Neural cell (in vitro differentiated cells): Measurements from ENCODE around the gene FBXL17. TPM values are rescaled to one million over a fixed set of nuclear protein-coding genes. Genes with fewer than 3 reads are reported as not detected.

Experiments used
- H2AFZ ChIP-seq: fragments of 200-600, 300-800 bp; sonication (generic), shearing (Covaris generic); 2 replicates; pipeline ENCODE4 v1.6.0; 2014; ENCODE audit warnings: low read depth, mild to moderate bottlenecking, antibody characterized with exemption, low read length, moderate library complexity
- H3F3A ChIP-seq: fragments of 200-600 bp; shearing (Covaris generic); 2 replicates; pipeline ENCODE4 v1.6.1; 2016; ENCODE audit warnings: mild to moderate bottlenecking, moderate library complexity, mixed read lengths, antibody characterized with exemption, low read length; ENCODE audit not compliant: insufficient read depth, poor library complexity, severe bottlenecking
- H3K27ac ChIP-seq: fragments of 200-600, 300-800 bp; sonication (generic), shearing (Covaris generic); 2 replicates; pipeline ENCODE4 v1.5.1; 2014; ENCODE audit warnings: mild to moderate bottlenecking, low read length, moderate library complexity
- H3K27me3 ChIP-seq: fragments of 300-800, 200-600 bp; sonication (generic), shearing (Covaris generic); 2 replicates; pipeline ENCODE4 v1.6.0; 2014; ENCODE audit warnings: mild to moderate bottlenecking, low read depth, low read length, moderate library complexity; ENCODE audit not compliant: insufficient read depth
- H3K36me3 ChIP-seq: fragments of 300-800, 200-600 bp; sonication (generic), shearing (Covaris generic); 2 replicates; pipeline ENCODE4 v1.5.1; 2014; ENCODE audit warnings: mild to moderate bottlenecking, antibody characterized with exemption, low read length, moderate library complexity; ENCODE audit not compliant: insufficient read depth
- H3K4me2 ChIP-seq: fragments of 300-800, 200-600 bp; sonication (generic), shearing (Covaris generic); 2 replicates; pipeline ENCODE4 v1.6.0; 2014; ENCODE audit warnings: mild to moderate bottlenecking, low read length
- H3K4me3 ChIP-seq: fragments of 300-800, 200-600 bp; sonication (generic), shearing (Covaris generic); 2 replicates; pipeline ENCODE4 v1.5.1; 2014; ENCODE audit warnings: mild to moderate bottlenecking, low read length, moderate library complexity
- H3K79me2 ChIP-seq: fragments of 200-600 bp; shearing (Covaris generic); replicated peaks from 2 replicates; pipeline ENCODE4 v1.6.0; 2014; ENCODE audit warnings: mild to moderate bottlenecking, low read length, moderate library complexity; ENCODE audit not compliant: insufficient read depth
- H3K9ac ChIP-seq: fragments of 300-800, 200-600 bp; sonication (generic), shearing (Covaris generic); 2 replicates; pipeline ENCODE4 v1.6.1; 2016; ENCODE audit warnings: mild to moderate bottlenecking, low read length, mixed read lengths
- H3K9me2 ChIP-seq: fragments of 200-600 bp; shearing (Covaris generic); 2 replicates; pipeline ENCODE4 v1.6.1; 2016; ENCODE audit warnings: mild to moderate bottlenecking, low read length, mixed read lengths; ENCODE audit not compliant: insufficient read depth
- H3K9me3 ChIP-seq: fragments of 200-600, 300-800 bp; sonication (generic), shearing (Covaris generic); 2 replicates; pipeline ENCODE4 v1.6.1; 2016; ENCODE audit warnings: mild to moderate bottlenecking, mixed run types, low read length, moderate library complexity, mixed read lengths
- H4K20me1 ChIP-seq: fragments of 200-600 bp; shearing (Covaris generic); 2 replicates; pipeline ENCODE4 v1.6.1; 2016; ENCODE audit warnings: mild to moderate bottlenecking, mixed run types; ENCODE audit not compliant: insufficient read depth
- EP300 ChIP-seq: fragments of 450-650 bp; conservative IDR thresholded peaks from 2 replicates; pipeline ENCODE4 v1.6.1; 2014; ENCODE audit warnings: antibody characterized with exemption, mild to moderate bottlenecking, moderate library complexity; ENCODE audit not compliant: poor library complexity, severe bottlenecking
- EZH2 ChIP-seq: fragments of 200-600, 300-800 bp; shearing (Covaris generic), sonication (generic); IDR thresholded peaks from 2 replicates; pipeline ENCODE4 v1.6.1; 2014; ENCODE audit warnings: antibody characterized with exemption, low read length, borderline replicate concordance, mild to moderate bottlenecking; ENCODE audit not compliant: insufficient read depth, poor library complexity, severe bottlenecking
- MXI1 ChIP-seq: fragments of 450-650 bp; conservative IDR thresholded peaks from 2 replicates; pipeline ENCODE4 v1.6.1; 2014; ENCODE audit warnings: antibody characterized with exemption, mild to moderate bottlenecking; ENCODE audit not compliant: poor library complexity, severe bottlenecking
- POLR2AphosphoS5 ChIP-seq: IDR thresholded peaks from 2 replicates; pipeline ENCODE4 v1.6.1; 2012
- RAD21 ChIP-seq: fragments of 450-650 bp; conservative IDR thresholded peaks from 2 replicates; pipeline ENCODE4 v1.6.1; 2014; ENCODE audit warnings: antibody characterized with exemption, mild to moderate bottlenecking, moderate library complexity
- SMC3 ChIP-seq: fragments of 450-650 bp; conservative IDR thresholded peaks from 2 replicates; pipeline ENCODE4 v1.6.1; 2014; ENCODE audit warnings: antibody characterized with exemption, mild to moderate bottlenecking, moderate library complexity; ENCODE audit not compliant: poor library complexity
- TAF1 ChIP-seq: IDR thresholded peaks from 2 replicates; pipeline ENCODE4 v1.6.1; 2012; ENCODE audit warnings: low read depth
- polyA plus RNA-seq: library from polyadenylated mRNA; depleted of rRNA; stranded (reverse); fragments of >200 nt; gene quantifications from 2 replicates; pipeline ENCODE4 v1.2.3, GENCODE V29; 2014
- TF ChIP-seq, protein P1 (sequence below): fragments of 450-650 bp; IDR thresholded peaks from 2 replicates; pipeline ENCODE4 v1.5.1; 2014; ENCODE audit warnings: antibody characterized with exemption, mild to moderate bottlenecking, moderate library complexity; ENCODE audit not compliant: poor library complexity, severe bottlenecking
- TF ChIP-seq, protein P2 (sequence below): IDR thresholded peaks from 2 replicates; pipeline ENCODE4 v1.6.1; 2012; ENCODE audit warnings: borderline replicate concordance

Gene FBXL17
- polyA plus RNA-seq, 1 donor from 2014 or later, result 19.6 TPM

DNA sequence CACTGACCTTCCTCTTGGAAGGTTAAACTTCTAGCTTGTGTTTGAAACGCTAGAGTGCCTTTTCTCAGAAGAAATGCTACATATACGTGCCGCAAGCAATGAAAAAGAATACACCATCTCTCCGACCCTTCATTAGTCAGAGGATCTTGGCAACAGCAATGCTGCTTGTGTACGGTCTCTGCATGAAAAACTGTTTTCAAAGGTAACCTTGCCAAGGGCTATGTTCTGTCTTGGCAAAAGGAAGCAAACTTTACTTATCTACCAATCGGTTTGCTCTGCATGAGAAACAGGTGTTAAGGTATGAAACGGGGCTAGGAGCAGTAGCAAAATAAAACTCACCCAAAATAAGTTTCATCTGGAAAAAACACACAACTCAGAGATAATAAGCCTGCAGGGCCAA lies 297.8 kb downstream of the FBXL17 start:
- H3K9me3 ChIP-seq, result no peaks in the 10 kb centered on the region
- no peaks in the 10 kb centered on the region for H3K27me3 ChIP-seq
- H3K4me3 ChIP-seq, result no peak overlapping the region
- no peaks in the 10 kb centered on the region for H3K36me3 ChIP-seq
- no peak overlapping the region for H3K4me2 ChIP-seq
- H4K20me1 ChIP-seq, result no peaks in the 10 kb centered on the region
- H3K79me2 ChIP-seq, result no peaks in the 10 kb centered on the region
- no peaks in the 10 kb centered on the region for H3F3A ChIP-seq
- H3K27ac ChIP-seq, result no peak overlapping the region
- H3K9me2 ChIP-seq, result no peaks in the 10 kb centered on the region
- no peak overlapping the region for H2AFZ ChIP-seq
- TF ChIP-seq MXI1, result no peak
- no peak for TF ChIP-seq SMC3
- TF ChIP-seq POLR2AphosphoS5, result no peak
- H3K9ac ChIP-seq, result no peak overlapping the region

DNA sequence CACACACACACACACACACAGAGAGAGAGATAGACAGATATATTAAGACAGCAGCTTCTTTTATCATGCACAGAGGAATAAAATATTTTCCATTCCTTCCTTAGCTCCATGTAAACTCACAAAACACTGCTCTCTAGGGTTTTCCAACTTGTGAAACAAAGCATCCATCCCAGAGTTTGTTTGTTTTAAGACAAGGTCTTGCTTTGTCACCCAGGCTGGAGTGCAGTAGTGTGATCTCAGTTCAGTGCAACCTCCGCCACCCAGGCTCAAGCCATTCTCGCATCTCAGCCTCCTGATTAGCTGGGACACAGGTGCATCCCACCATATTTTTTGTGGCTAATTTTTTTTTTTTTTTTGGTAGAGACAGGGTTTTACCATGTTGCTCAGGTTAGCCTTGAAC lies 298.7 kb downstream of the FBXL17 start:
- H3K27ac ChIP-seq, result no peak overlapping the region
- H3K4me3 ChIP-seq, result no peak overlapping the region
- H3K9ac ChIP-seq, result no peak overlapping the region
- no peaks in the 10 kb centered on the region for H3F3A ChIP-seq
- no peaks in the 10 kb centered on the region for H3K9me3 ChIP-seq
- no peaks in the 10 kb centered on the region for H3K36me3 ChIP-seq
- no peak overlapping the region for H3K4me2 ChIP-seq
- H3K79me2 ChIP-seq, result no peaks in the 10 kb centered on the region
- H3K27me3 ChIP-seq, result no peaks in the 10 kb centered on the region
- no peaks in the 10 kb centered on the region for H3K9me2 ChIP-seq
- H4K20me1 ChIP-seq, result no peaks in the 10 kb centered on the region
- no peak overlapping the region for H2AFZ ChIP-seq
- no peak for TF ChIP-seq MXI1
- TF ChIP-seq, protein P1, sequence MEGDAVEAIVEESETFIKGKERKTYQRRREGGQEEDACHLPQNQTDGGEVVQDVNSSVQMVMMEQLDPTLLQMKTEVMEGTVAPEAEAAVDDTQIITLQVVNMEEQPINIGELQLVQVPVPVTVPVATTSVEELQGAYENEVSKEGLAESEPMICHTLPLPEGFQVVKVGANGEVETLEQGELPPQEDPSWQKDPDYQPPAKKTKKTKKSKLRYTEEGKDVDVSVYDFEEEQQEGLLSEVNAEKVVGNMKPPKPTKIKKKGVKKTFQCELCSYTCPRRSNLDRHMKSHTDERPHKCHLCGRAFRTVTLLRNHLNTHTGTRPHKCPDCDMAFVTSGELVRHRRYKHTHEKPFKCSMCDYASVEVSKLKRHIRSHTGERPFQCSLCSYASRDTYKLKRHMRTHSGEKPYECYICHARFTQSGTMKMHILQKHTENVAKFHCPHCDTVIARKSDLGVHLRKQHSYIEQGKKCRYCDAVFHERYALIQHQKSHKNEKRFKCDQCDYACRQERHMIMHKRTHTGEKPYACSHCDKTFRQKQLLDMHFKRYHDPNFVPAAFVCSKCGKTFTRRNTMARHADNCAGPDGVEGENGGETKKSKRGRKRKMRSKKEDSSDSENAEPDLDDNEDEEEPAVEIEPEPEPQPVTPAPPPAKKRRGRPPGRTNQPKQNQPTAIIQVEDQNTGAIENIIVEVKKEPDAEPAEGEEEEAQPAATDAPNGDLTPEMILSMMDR, result no peak
- no peak for TF ChIP-seq RAD21
- no peak for TF ChIP-seq TAF1
- no peak for TF ChIP-seq SMC3
- no peak for TF ChIP-seq EP300
- TF ChIP-seq EZH2, result no peak
- no peak for TF ChIP-seq POLR2AphosphoS5
- TF ChIP-seq, protein P2, sequence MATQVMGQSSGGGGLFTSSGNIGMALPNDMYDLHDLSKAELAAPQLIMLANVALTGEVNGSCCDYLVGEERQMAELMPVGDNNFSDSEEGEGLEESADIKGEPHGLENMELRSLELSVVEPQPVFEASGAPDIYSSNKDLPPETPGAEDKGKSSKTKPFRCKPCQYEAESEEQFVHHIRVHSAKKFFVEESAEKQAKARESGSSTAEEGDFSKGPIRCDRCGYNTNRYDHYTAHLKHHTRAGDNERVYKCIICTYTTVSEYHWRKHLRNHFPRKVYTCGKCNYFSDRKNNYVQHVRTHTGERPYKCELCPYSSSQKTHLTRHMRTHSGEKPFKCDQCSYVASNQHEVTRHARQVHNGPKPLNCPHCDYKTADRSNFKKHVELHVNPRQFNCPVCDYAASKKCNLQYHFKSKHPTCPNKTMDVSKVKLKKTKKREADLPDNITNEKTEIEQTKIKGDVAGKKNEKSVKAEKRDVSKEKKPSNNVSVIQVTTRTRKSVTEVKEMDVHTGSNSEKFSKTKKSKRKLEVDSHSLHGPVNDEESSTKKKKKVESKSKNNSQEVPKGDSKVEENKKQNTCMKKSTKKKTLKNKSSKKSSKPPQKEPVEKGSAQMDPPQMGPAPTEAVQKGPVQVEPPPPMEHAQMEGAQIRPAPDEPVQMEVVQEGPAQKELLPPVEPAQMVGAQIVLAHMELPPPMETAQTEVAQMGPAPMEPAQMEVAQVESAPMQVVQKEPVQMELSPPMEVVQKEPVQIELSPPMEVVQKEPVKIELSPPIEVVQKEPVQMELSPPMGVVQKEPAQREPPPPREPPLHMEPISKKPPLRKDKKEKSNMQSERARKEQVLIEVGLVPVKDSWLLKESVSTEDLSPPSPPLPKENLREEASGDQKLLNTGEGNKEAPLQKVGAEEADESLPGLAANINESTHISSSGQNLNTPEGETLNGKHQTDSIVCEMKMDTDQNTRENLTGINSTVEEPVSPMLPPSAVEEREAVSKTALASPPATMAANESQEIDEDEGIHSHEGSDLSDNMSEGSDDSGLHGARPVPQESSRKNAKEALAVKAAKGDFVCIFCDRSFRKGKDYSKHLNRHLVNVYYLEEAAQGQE, result no peak

DNA sequence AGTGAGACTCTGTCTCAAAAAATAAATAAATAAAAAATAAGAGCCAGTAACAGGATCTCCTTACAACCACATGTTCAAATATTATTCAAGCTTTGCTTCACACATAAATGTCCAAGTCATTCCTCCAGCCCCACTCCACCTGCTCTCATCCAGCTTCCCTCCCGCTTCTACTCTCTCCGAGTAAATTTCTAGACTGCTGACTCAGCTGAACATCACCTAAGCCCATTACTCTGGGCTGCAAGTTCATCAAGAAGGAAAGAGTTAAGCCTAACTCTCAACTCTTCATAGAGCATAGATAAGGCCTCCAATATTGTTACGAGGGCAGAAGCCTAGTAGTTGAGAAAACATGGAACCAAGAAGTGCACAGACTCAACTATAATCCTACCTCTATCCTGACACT lies 300.2 kb downstream of the FBXL17 start:
- H3K4me2 ChIP-seq, result no peak overlapping the region

More for the DNA sequence above, 300.2 kb downstream of the FBXL17 start:
- no peak overlapping the region for H3K4me3 ChIP-seq
- H3F3A ChIP-seq, result no peaks in the 10 kb centered on the region
- TF ChIP-seq MXI1, result no peak
- TF ChIP-seq SMC3, result no peak
- no peak for TF ChIP-seq EP300
- TF ChIP-seq EZH2, result no peak
- TF ChIP-seq, protein P2, result no peak
- TF ChIP-seq TAF1, result no peak
- no peak for TF ChIP-seq POLR2AphosphoS5
- H3K27ac ChIP-seq, result no peak overlapping the region
- no peaks in the 10 kb centered on the region for H4K20me1 ChIP-seq
- H3K36me3 ChIP-seq, result no peaks in the 10 kb centered on the region
- no peak overlapping the region for H3K9ac ChIP-seq
- no peaks in the 10 kb centered on the region for H3K27me3 ChIP-seq
- H3K79me2 ChIP-seq, result no peaks in the 10 kb centered on the region
- no peak overlapping the region for H2AFZ ChIP-seq
- no peaks in the 10 kb centered on the region for H3K9me2 ChIP-seq
- no peaks in the 10 kb centered on the region for H3K9me3 ChIP-seq
